Measurements from ENCODE around the gene WDR64.
"Not testable (repeated sequence)": the region's sequence is repeated elsewhere in the genome, so short reads cannot be mapped to it uniquely, and the experiment has no call there.

The WDR64 gene

GRCh38 chr1:241714321-241715218 is 62.5 kb downstream of the WDR64 start:
- Histone ChIP-seq H3K4me1 (ENCODE audit: control insufficient read depth, insufficient read depth, low read length) (no peaks in the 10 kb centered on the region), H3K36me3 (ENCODE audit: control insufficient read depth, insufficient read depth, low read length) (no peaks in the 10 kb centered on the region), H3K27me3 (ENCODE audit: control insufficient read depth, insufficient read depth, low read length) (no peaks in the 10 kb centered on the region), H3K9ac (ENCODE audit: low read length) (no peak overlapping the region), H3K9me3 (ENCODE audit: control insufficient read depth, low read length) (no peaks in the 10 kb centered on the region), H3K4me3 (ENCODE audit: low read length) (no peak overlapping the region)

- no peak overlapping the region for H3K4me3 ChIP-seq (ENCODE audit: low read length)
- H3K9ac ChIP-seq (ENCODE audit: low read length): no peak overlapping the region
- H3K9me3 ChIP-seq (ENCODE audit: control insufficient read depth, low read length): no peaks in the 10 kb centered on the region
- no peaks in the 10 kb centered on the region for H3K36me3 ChIP-seq (ENCODE audit: control insufficient read depth, insufficient read depth, low read length)
- H3K4me1 ChIP-seq (ENCODE audit: control insufficient read depth, insufficient read depth, low read length): no peaks in the 10 kb centered on the region
- no peaks in the 10 kb centered on the region for H3K27me3 ChIP-seq (ENCODE audit: control insufficient read depth, insufficient read depth, low read length)
These were observed 63.4 kb downstream of the WDR64 start for GRCh38 chr1:241715435-241715834.

- Histone ChIP-seq H3K36me3 (ENCODE audit: control insufficient read depth, insufficient read depth, low read length) (no peaks in the 10 kb centered on the region), H3K27me3 (ENCODE audit: control insufficient read depth, insufficient read depth, low read length) (no peaks in the 10 kb centered on the region), H3K4me3 (ENCODE audit: low read length) (no peak overlapping the region), H3K9me3 (ENCODE audit: control insufficient read depth, low read length) (no peaks in the 10 kb centered on the region), H3K9ac (ENCODE audit: low read length) (no peak overlapping the region), H3K4me1 (ENCODE audit: control insufficient read depth, insufficient read depth, low read length) (no peaks in the 10 kb centered on the region)
These were observed 63.9 kb downstream of the WDR64 start for GRCh38 chr1:241715956-241716355.

GRCh38 chr1:241716915-241717656 is 65.0 kb downstream of the WDR64 start:
- no peaks in the 10 kb centered on the region for H3K4me1 ChIP-seq (ENCODE audit: control insufficient read depth, insufficient read depth, low read length)
- no peaks in the 10 kb centered on the region for H3K27me3 ChIP-seq (ENCODE audit: control insufficient read depth, insufficient read depth, low read length)
- H3K36me3 ChIP-seq (ENCODE audit: control insufficient read depth, insufficient read depth, low read length): no peaks in the 10 kb centered on the region
- H3K4me3 ChIP-seq (ENCODE audit: low read length): no peak overlapping the region
- H3K9me3 ChIP-seq (ENCODE audit: control insufficient read depth, low read length): no peaks in the 10 kb centered on the region
- H3K9ac ChIP-seq (ENCODE audit: low read length): no peak overlapping the region

GRCh38 chr1:241717975-241718374 is 65.9 kb downstream of the WDR64 start:
- Histone ChIP-seq H3K9me3 (ENCODE audit: control insufficient read depth, low read length) (no peaks in the 10 kb centered on the region), H3K9ac (ENCODE audit: low read length) (no peak overlapping the region), H3K4me3 (ENCODE audit: low read length) (no peak overlapping the region), H3K36me3 (ENCODE audit: control insufficient read depth, insufficient read depth, low read length) (no peaks in the 10 kb centered on the region), H3K4me1 (ENCODE audit: control insufficient read depth, insufficient read depth, low read length) (no peaks in the 10 kb centered on the region), H3K27me3 (ENCODE audit: control insufficient read depth, insufficient read depth, low read length) (no peaks in the 10 kb centered on the region)

- H3K27me3 ChIP-seq (ENCODE audit: control insufficient read depth, insufficient read depth, low read length): no peaks in the 10 kb centered on the region
- H3K4me1 ChIP-seq (ENCODE audit: control insufficient read depth, insufficient read depth, low read length): no peaks in the 10 kb centered on the region
- no peak overlapping the region for H3K9ac ChIP-seq (ENCODE audit: low read length)
- H3K9me3 ChIP-seq (ENCODE audit: control insufficient read depth, low read length): no peaks in the 10 kb centered on the region
- H3K36me3 ChIP-seq (ENCODE audit: control insufficient read depth, insufficient read depth, low read length): no peaks in the 10 kb centered on the region
- H3K4me3 ChIP-seq (ENCODE audit: low read length): no peak overlapping the region
These were observed 68.9 kb downstream of the WDR64 start for GRCh38 chr1:241721011-241721410.

GRCh38 chr1:241722947-241723346 is 70.9 kb downstream of the WDR64 start:
- Histone ChIP-seq H3K36me3 (ENCODE audit: control insufficient read depth, insufficient read depth, low read length) (no peaks in the 10 kb centered on the region), H3K4me1 (ENCODE audit: control insufficient read depth, insufficient read depth, low read length) (no peaks in the 10 kb centered on the region), H3K4me3 (ENCODE audit: low read length) (no peak overlapping the region), H3K9me3 (ENCODE audit: control insufficient read depth, low read length) (no peaks in the 10 kb centered on the region), H3K9ac (ENCODE audit: low read length) (no peak overlapping the region), H3K27me3 (ENCODE audit: control insufficient read depth, insufficient read depth, low read length) (no peaks in the 10 kb centered on the region)

- Histone ChIP-seq H3K27me3 (ENCODE audit: control insufficient read depth, insufficient read depth, low read length) (no peaks in the 10 kb centered on the region), H3K36me3 (ENCODE audit: control insufficient read depth, insufficient read depth, low read length) (no peaks in the 10 kb centered on the region), H3K4me3 (ENCODE audit: low read length) (no peak overlapping the region), H3K9me3 (ENCODE audit: control insufficient read depth, low read length) (no peaks in the 10 kb centered on the region), H3K9ac (ENCODE audit: low read length) (no peak overlapping the region), H3K4me1 (ENCODE audit: control insufficient read depth, insufficient read depth, low read length) (no peaks in the 10 kb centered on the region)
These were observed 72.8 kb downstream of the WDR64 start for GRCh38 chr1:241724741-241725356.

GRCh38 chr1:241730031-241730430 is 78.0 kb downstream of the WDR64 start:
- Histone ChIP-seq H3K9me3 (ENCODE audit: control insufficient read depth, low read length) (no peaks in the 10 kb centered on the region), H3K27me3 (ENCODE audit: control insufficient read depth, insufficient read depth, low read length) (no peaks in the 10 kb centered on the region), H3K36me3 (ENCODE audit: control insufficient read depth, insufficient read depth, low read length) (no peaks in the 10 kb centered on the region)

GRCh38 chr1:241733899-241734298 is 81.8 kb downstream of the WDR64 start:
- Histone ChIP-seq H3K4me1 (ENCODE audit: control insufficient read depth, insufficient read depth, low read length) (no peaks in the 10 kb centered on the region), H3K36me3 (ENCODE audit: control insufficient read depth, insufficient read depth, low read length) (no peaks in the 10 kb centered on the region), H3K27me3 (ENCODE audit: control insufficient read depth, insufficient read depth, low read length) (no peaks in the 10 kb centered on the region), H3K9ac (ENCODE audit: low read length) (no peak overlapping the region), H3K4me3 (ENCODE audit: low read length) (no peak overlapping the region), H3K9me3 (ENCODE audit: control insufficient read depth, low read length) (no peaks in the 10 kb centered on the region)

More at GRCh38 chr1:241730031-241730430, 78.0 kb downstream of the WDR64 start:
- Histone ChIP-seq H3K4me1 (ENCODE audit: control insufficient read depth, insufficient read depth, low read length) (no peaks in the 10 kb centered on the region), H3K4me3 (ENCODE audit: low read length) (no peak overlapping the region), H3K9ac (ENCODE audit: low read length) (no peak overlapping the region)

GRCh38 chr1:241734533-241734932 is 82.5 kb downstream of the WDR64 start:
- Histone ChIP-seq H3K27me3 (ENCODE audit: control insufficient read depth, insufficient read depth, low read length) (no peaks in the 10 kb centered on the region), H3K9me3 (ENCODE audit: control insufficient read depth, low read length) (no peaks in the 10 kb centered on the region), H3K9ac (ENCODE audit: low read length) (no peak overlapping the region), H3K4me1 (ENCODE audit: control insufficient read depth, insufficient read depth, low read length) (no peaks in the 10 kb centered on the region), H3K4me3 (ENCODE audit: low read length) (no peak overlapping the region), H3K36me3 (ENCODE audit: control insufficient read depth, insufficient read depth, low read length) (no peaks in the 10 kb centered on the region)

- not testable (repeated sequence) for H3K27me3 ChIP-seq (ENCODE audit: control insufficient read depth, insufficient read depth, low read length); H3K4me3 ChIP-seq (ENCODE audit: low read length); H3K4me1 ChIP-seq (ENCODE audit: control insufficient read depth, insufficient read depth, low read length); H3K9me3 ChIP-seq (ENCODE audit: control insufficient read depth, low read length); H3K36me3 ChIP-seq (ENCODE audit: control insufficient read depth, insufficient read depth, low read length); H3K9ac ChIP-seq (ENCODE audit: low read length)
These were observed 83.4 kb downstream of the WDR64 start for GRCh38 chr1:241735493-241735926.
